Measurements from ENCODE around the gene FNBP1. TPM values are rescaled to one million over a fixed set of nuclear protein-coding genes. Genes with fewer than 3 reads are reported as not detected.
A peak's percentile ranks its signal among the peaks of the same experiment; 100 is the strongest.
"Not testable (repeated sequence)": the region's sequence is repeated elsewhere in the genome, so short reads cannot be mapped to it uniquely, and the experiment has no call there.

The FNBP1 gene
- total RNA-seq, 1 donor from 2014 or later: 63.5 TPM

DNA sequence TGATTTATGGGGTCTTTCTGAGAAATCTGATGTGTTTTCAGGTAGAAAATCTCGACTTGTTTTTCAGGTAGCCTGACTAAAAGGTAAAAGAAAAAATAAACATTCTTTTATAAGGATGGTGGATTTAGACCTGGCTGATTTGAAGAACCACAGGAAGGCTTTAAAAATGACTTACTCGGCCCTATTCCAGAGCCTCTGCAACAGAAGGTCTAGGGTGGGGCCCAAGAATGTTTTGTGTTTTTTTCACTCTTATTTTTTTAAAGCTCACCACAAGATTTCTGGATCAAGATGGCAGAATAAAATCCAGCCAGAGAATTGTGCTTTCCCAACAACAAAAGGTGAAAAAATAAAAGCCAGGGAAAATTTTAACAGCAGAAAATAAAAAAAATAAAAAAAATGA lies 59.1 kb downstream of the FNBP1 start:
- DNase-seq (ENCODE audit: low read depth): peak; percentile 79
- Histone ChIP-seq H3K27ac (ENCODE audit: low read depth, low read length) (no peak overlapping the region), H3K27me3 (ENCODE audit: insufficient read depth, low read length) (no peaks in the 10 kb centered on the region), H3K4me1 (ENCODE audit: insufficient read depth, low read length) (no peaks in the 10 kb centered on the region), H3K4me2 (ENCODE audit: low read length) (no peak overlapping the region), H3K9ac (ENCODE audit: low read length) (no peak overlapping the region), H3K4me3 (ENCODE audit: insufficient read depth, low read depth, low read length) (no peak overlapping the region), H3K9me3 (ENCODE audit: insufficient read depth, low read depth, low read length) (no peaks in the 10 kb centered on the region), H2AFZ (ENCODE audit: low read depth, low read length) (no peak overlapping the region), H4K20me1 (ENCODE audit: insufficient read depth, low read length) (peaks cover 2% of the 10 kb centered on the region), H3K79me2 (ENCODE audit: insufficient read depth, low read length) (no peaks in the 10 kb centered on the region), H3K36me3 (ENCODE audit: insufficient read depth, low read length) (no peaks in the 10 kb centered on the region)
- H3K36me3 Mint-ChIP-seq (ENCODE audit: low read depth, unreplicated experiment): peaks cover 14% of the 10 kb centered on the region
- TF ChIP-seq, protein P1, sequence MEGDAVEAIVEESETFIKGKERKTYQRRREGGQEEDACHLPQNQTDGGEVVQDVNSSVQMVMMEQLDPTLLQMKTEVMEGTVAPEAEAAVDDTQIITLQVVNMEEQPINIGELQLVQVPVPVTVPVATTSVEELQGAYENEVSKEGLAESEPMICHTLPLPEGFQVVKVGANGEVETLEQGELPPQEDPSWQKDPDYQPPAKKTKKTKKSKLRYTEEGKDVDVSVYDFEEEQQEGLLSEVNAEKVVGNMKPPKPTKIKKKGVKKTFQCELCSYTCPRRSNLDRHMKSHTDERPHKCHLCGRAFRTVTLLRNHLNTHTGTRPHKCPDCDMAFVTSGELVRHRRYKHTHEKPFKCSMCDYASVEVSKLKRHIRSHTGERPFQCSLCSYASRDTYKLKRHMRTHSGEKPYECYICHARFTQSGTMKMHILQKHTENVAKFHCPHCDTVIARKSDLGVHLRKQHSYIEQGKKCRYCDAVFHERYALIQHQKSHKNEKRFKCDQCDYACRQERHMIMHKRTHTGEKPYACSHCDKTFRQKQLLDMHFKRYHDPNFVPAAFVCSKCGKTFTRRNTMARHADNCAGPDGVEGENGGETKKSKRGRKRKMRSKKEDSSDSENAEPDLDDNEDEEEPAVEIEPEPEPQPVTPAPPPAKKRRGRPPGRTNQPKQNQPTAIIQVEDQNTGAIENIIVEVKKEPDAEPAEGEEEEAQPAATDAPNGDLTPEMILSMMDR (IDR thresholded peaks at IDR 0.05; ENCODE audit: insufficient read depth, low read depth, low read length): no peak
- TF ChIP-seq EZH2 (IDR thresholded peaks at IDR 0.05; ENCODE audit: insufficient read depth, low read length): no peak
- H3K4me3 Mint-ChIP-seq (ENCODE audit: unreplicated experiment): no peak overlapping the region
- peak overlapping the region; percentile 72 for H3K27ac Mint-ChIP-seq (ENCODE audit: unreplicated experiment)
- H3K4me1 Mint-ChIP-seq (ENCODE audit: low read depth, unreplicated experiment): peaks cover 6% of the 10 kb centered on the region
- H3K9me3 Mint-ChIP-seq (ENCODE audit: unreplicated experiment): no peaks in the 10 kb centered on the region
- H3K27me3 Mint-ChIP-seq (ENCODE audit: low read depth, unreplicated experiment): no peaks in the 10 kb centered on the region
- FAIRE-seq: no peak

DNA sequence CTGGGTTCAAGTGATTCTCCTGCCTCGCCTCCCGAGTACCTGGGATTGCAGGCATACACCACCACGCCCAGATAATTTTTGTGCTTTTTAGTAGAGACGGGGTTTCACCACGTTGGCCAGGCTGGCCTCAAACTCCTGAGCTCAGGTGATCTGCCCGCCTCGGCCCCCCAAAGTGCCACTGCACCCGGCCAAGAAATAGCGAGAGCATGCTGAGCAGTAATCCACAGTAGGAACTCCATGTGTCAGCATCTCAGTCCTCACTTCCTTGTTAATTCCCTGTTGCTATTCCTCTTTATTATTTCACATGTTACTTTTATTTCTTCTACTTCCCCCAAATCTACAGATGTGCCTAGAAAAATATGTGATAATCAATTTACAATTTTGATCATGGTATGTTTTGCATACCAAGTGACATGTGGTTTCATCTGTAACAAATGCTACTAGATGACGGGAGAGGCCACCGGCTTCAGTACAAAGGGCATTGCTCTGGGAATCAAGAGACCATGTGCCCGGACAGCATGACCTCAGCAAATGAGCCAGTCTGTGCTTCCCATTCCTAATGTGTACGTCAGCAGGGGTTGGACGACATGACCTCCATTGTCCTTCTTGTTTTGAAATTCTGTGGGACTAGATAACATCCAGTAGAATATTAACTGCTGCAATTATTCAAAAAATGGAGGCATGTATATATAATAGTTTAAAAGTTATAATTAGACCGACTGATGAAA lies 61.6 kb downstream of the FNBP1 start:
- Histone ChIP-seq H3K79me2 (ENCODE audit: insufficient read depth, low read length) (no peaks in the 10 kb centered on the region), H3K4me2 (ENCODE audit: low read length) (no peak overlapping the region), H3K4me1 (ENCODE audit: insufficient read depth, low read length) (no peaks in the 10 kb centered on the region), H2AFZ (ENCODE audit: low read depth, low read length) (no peak overlapping the region), H3K27ac (ENCODE audit: low read depth, low read length) (no peak overlapping the region), H3K9ac (ENCODE audit: low read length) (no peak overlapping the region), H3K4me3 (ENCODE audit: insufficient read depth, low read depth, low read length) (no peak overlapping the region), H3K36me3 (ENCODE audit: insufficient read depth, low read length) (no peaks in the 10 kb centered on the region), H4K20me1 (ENCODE audit: insufficient read depth, low read length) (no peaks in the 10 kb centered on the region), H3K27me3 (ENCODE audit: insufficient read depth, low read length) (no peaks in the 10 kb centered on the region), H3K9me3 (ENCODE audit: insufficient read depth, low read depth, low read length) (no peaks in the 10 kb centered on the region)
- Mint-ChIP-seq H3K9me3 (ENCODE audit: unreplicated experiment) (no peaks in the 10 kb centered on the region), H3K4me1 (ENCODE audit: low read depth, unreplicated experiment) (peaks cover 5% of the 10 kb centered on the region), H3K36me3 (ENCODE audit: low read depth, unreplicated experiment) (peaks cover 22% of the 10 kb centered on the region), H3K27me3 (ENCODE audit: low read depth, unreplicated experiment) (no peaks in the 10 kb centered on the region), H3K27ac (ENCODE audit: unreplicated experiment) (no peak overlapping the region), H3K4me3 (ENCODE audit: unreplicated experiment) (no peak overlapping the region)
- TF ChIP-seq, protein P1 (IDR thresholded peaks at IDR 0.05; ENCODE audit: insufficient read depth, low read depth, low read length): no peak
- TF ChIP-seq EZH2 (IDR thresholded peaks at IDR 0.05; ENCODE audit: insufficient read depth, low read length): no peak
- no peak for FAIRE-seq
- DNase-seq (ENCODE audit: low read depth): peak; percentile 58

DNA sequence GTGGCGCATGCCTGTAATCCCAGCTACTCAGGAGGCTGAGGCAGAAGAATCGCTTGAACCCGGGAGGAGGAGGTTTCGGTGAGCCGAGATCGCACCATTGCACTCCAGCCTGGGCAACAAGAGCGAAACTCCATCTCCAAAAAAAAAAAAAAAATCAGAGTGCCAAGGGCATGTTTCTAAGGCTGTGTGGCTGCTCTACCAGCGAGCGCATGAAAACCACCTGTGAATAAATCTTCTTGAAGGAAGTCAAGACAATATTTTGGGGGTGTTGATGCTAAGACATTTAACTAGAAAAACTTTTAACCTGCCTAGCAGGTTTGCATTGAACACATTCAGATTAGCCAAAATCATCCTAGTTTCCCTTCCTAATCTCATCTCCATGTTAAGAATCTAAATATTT lies 62.8 kb downstream of the FNBP1 start:
- H3K27me3 Mint-ChIP-seq (ENCODE audit: low read depth, unreplicated experiment); H3K27ac ChIP-seq (ENCODE audit: low read depth, low read length); H4K20me1 ChIP-seq (ENCODE audit: insufficient read depth, low read length); H3K4me1 Mint-ChIP-seq (ENCODE audit: low read depth, unreplicated experiment); H3K27ac Mint-ChIP-seq (ENCODE audit: unreplicated experiment); H3K79me2 ChIP-seq (ENCODE audit: insufficient read depth, low read length); H3K9me3 Mint-ChIP-seq (ENCODE audit: unreplicated experiment); DNase-seq (ENCODE audit: low read depth); H3K27me3 ChIP-seq (ENCODE audit: insufficient read depth, low read length); H3K36me3 ChIP-seq (ENCODE audit: insufficient read depth, low read length); H3K4me2 ChIP-seq (ENCODE audit: low read length); H3K4me3 ChIP-seq (ENCODE audit: insufficient read depth, low read depth, low read length); H3K4me3 Mint-ChIP-seq (ENCODE audit: unreplicated experiment); H2AFZ ChIP-seq (ENCODE audit: low read depth, low read length); FAIRE-seq; H3K9me3 ChIP-seq (ENCODE audit: insufficient read depth, low read depth, low read length); H3K9ac ChIP-seq (ENCODE audit: low read length); H3K4me1 ChIP-seq (ENCODE audit: insufficient read depth, low read length): not testable (repeated sequence)
- peaks cover 23% of the 10 kb centered on the region for H3K36me3 Mint-ChIP-seq (ENCODE audit: low read depth, unreplicated experiment)
